ENCODE measurements around the gene ERO1B. TPM values are rescaled to one million over a fixed set of nuclear protein-coding genes. Genes with fewer than 3 reads are reported as not detected.

Gene ERO1B
- total RNA-seq, 1 experiment from 2014 or later, result 3.2 TPM

GRCh38 chr1:236301080-236301957 lies 19.6 kb upstream of the ERO1B start:
- Mint-ChIP-seq H3K27ac (no peak overlapping the region), H3K4me3 (no peak overlapping the region), H3K4me1 (peaks cover 10% of the 10 kb centered on the region), H3K27me3 (ENCODE audit: low read depth) (no peaks in the 10 kb centered on the region), H3K9me3 (no peaks in the 10 kb centered on the region), H3K36me3 (no peaks in the 10 kb centered on the region)
- ChIA-PET POLR2A (no interaction called here), CTCF (interaction anchor here (1.4 kb wide), 1 partner anchor 10 kb away, joined by 3 read pairs; no protein-coding TSS in a partner anchor)
- TF ChIP-seq KAT7 (CRISPR knock-in tag; IDR thresholded peaks at IDR 0.05; ENCODE audit: borderline replicate concordance) (no peak), GTF2I (CRISPR knock-in tag; conservative IDR thresholded peaks at IDR 0.05) (no peak)
- ATAC-seq (peak; percentile 56), DNase-seq (ENCODE audit: low spot score) (no peak)

DNA sequence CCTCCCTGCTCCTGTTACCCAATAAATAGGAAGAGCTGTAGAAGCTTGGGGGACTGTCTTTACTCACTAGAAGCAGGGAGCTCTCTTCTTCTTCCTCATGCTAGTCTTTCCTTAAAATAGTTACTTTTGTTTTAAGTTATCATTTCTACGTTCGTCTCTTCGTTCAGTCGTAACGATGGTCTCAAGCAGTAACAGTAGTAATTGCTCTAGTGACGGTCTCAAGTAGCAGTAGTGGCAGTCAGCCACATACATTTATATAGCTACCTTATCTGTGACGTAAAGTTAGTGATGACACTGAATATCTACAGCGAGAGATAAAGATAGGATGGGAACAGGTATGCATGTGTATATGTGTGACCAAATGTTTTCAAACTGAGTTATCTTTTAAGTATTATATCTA lies 15.4 kb upstream of the ERO1B start:
- TF ChIP-seq PRRX2 (CRISPR knock-in tag; IDR thresholded peaks at IDR 0.05) (no peak), EMX1 (CRISPR knock-in tag; IDR thresholded peaks at IDR 0.05) (no peak), ESRRA (CRISPR knock-in tag; IDR thresholded peaks at IDR 0.05; ENCODE audit: borderline replicate concordance) (no peak), TP53 (CRISPR knock-in tag; IDR thresholded peaks at IDR 0.05) (no peak), SMAD4 (CRISPR knock-in tag; IDR thresholded peaks at IDR 0.05) (no peak), RELA (CRISPR knock-in tag; IDR thresholded peaks at IDR 0.05; ENCODE audit: borderline replicate concordance) (no peak), FOXK1 (CRISPR knock-in tag; IDR thresholded peaks at IDR 0.05) (no peak), TCF7 (CRISPR knock-in tag; IDR thresholded peaks at IDR 0.05; ENCODE audit: low read depth) (no peak), FOXJ3 (CRISPR knock-in tag; IDR thresholded peaks at IDR 0.05; ENCODE audit: borderline replicate concordance) (no peak), USF1 (CRISPR knock-in tag; IDR thresholded peaks at IDR 0.05) (no peak), MLX (CRISPR knock-in tag; IDR thresholded peaks at IDR 0.05) (no peak), MAX (CRISPR knock-in tag; IDR thresholded peaks at IDR 0.05) (no peak), TEAD4 (CRISPR knock-in tag; IDR thresholded peaks at IDR 0.05) (no peak), ZNF263 (CRISPR knock-in tag; IDR thresholded peaks at IDR 0.05; ENCODE audit: low read depth) (no peak), ELF4 (CRISPR knock-in tag; IDR thresholded peaks at IDR 0.05; ENCODE audit: low read depth) (no peak), NR2C2 (CRISPR knock-in tag; IDR thresholded peaks at IDR 0.05) (no peak)
- TF ChIP-seq, protein P1, sequence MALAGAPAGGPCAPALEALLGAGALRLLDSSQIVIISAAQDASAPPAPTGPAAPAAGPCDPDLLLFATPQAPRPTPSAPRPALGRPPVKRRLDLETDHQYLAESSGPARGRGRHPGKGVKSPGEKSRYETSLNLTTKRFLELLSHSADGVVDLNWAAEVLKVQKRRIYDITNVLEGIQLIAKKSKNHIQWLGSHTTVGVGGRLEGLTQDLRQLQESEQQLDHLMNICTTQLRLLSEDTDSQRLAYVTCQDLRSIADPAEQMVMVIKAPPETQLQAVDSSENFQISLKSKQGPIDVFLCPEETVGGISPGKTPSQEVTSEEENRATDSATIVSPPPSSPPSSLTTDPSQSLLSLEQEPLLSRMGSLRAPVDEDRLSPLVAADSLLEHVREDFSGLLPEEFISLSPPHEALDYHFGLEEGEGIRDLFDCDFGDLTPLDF (CRISPR knock-in tag; IDR thresholded peaks at IDR 0.05), result no peak
- TF ChIP-seq, protein P2, sequence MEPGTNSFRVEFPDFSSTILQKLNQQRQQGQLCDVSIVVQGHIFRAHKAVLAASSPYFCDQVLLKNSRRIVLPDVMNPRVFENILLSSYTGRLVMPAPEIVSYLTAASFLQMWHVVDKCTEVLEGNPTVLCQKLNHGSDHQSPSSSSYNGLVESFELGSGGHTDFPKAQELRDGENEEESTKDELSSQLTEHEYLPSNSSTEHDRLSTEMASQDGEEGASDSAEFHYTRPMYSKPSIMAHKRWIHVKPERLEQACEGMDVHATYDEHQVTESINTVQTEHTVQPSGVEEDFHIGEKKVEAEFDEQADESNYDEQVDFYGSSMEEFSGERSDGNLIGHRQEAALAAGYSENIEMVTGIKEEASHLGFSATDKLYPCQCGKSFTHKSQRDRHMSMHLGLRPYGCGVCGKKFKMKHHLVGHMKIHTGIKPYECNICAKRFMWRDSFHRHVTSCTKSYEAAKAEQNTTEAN (CRISPR knock-in tag; IDR thresholded peaks at IDR 0.05), result no peak
- TF ChIP-seq, protein P3, sequence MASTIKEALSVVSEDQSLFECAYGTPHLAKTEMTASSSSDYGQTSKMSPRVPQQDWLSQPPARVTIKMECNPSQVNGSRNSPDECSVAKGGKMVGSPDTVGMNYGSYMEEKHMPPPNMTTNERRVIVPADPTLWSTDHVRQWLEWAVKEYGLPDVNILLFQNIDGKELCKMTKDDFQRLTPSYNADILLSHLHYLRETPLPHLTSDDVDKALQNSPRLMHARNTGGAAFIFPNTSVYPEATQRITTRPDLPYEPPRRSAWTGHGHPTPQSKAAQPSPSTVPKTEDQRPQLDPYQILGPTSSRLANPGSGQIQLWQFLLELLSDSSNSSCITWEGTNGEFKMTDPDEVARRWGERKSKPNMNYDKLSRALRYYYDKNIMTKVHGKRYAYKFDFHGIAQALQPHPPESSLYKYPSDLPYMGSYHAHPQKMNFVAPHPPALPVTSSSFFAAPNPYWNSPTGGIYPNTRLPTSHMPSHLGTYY (CRISPR knock-in tag; IDR thresholded peaks at IDR 0.05), result no peak
- Mint-ChIP-seq H3K4me3 (no peak overlapping the region), H3K27ac (no peak overlapping the region), H3K36me3 (no peaks in the 10 kb centered on the region), H3K4me1 (peaks cover 10% of the 10 kb centered on the region), H3K27me3 (ENCODE audit: low read depth) (no peaks in the 10 kb centered on the region), H3K9me3 (no peaks in the 10 kb centered on the region)
- ChIA-PET POLR2A (no interaction called here), CTCF (interaction anchor here (1.1 kb wide), 1 partner anchor 9 kb away, joined by 4 read pairs; no protein-coding TSS in a partner anchor)
- DNase-seq (ENCODE audit: low spot score) (no peak), ATAC-seq (no peak)

Measured in WTC11 (cell line).